ENCODE data around the gene REC114.
"Not testable (repeated sequence)": the region's sequence is repeated elsewhere in the genome, so short reads cannot be mapped to it uniquely, and the experiment has no call there.

REC114 gene

DNA sequence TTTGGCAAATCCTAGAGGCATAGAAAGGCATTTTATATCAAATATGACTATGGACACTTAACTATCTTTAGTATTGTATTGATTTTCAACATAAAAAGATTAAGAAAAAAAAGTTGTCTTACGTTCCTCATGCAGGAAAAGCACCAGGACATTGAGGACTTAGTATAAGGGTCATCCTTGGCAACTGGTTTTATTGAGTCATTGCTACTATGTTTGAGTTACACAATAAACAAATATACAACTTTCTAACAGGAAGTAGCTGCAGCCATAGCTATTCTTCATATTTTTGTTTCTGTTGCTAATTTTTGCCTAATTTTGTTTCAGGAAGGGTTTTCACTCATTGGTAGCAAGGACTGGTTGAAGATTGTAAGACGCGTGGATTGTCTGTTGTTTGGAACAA lies 97.2 kb downstream of the REC114 start:
- TF ChIP-seq, protein P1, sequence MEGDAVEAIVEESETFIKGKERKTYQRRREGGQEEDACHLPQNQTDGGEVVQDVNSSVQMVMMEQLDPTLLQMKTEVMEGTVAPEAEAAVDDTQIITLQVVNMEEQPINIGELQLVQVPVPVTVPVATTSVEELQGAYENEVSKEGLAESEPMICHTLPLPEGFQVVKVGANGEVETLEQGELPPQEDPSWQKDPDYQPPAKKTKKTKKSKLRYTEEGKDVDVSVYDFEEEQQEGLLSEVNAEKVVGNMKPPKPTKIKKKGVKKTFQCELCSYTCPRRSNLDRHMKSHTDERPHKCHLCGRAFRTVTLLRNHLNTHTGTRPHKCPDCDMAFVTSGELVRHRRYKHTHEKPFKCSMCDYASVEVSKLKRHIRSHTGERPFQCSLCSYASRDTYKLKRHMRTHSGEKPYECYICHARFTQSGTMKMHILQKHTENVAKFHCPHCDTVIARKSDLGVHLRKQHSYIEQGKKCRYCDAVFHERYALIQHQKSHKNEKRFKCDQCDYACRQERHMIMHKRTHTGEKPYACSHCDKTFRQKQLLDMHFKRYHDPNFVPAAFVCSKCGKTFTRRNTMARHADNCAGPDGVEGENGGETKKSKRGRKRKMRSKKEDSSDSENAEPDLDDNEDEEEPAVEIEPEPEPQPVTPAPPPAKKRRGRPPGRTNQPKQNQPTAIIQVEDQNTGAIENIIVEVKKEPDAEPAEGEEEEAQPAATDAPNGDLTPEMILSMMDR (IDR thresholded peaks at IDR 0.05; ENCODE audit: borderline replicate concordance, insufficient read depth, low read depth, low read length) = no peak
- H3K4me3 ChIP-seq (ENCODE audit: low read depth, low read length) = no peak overlapping the region

DNA sequence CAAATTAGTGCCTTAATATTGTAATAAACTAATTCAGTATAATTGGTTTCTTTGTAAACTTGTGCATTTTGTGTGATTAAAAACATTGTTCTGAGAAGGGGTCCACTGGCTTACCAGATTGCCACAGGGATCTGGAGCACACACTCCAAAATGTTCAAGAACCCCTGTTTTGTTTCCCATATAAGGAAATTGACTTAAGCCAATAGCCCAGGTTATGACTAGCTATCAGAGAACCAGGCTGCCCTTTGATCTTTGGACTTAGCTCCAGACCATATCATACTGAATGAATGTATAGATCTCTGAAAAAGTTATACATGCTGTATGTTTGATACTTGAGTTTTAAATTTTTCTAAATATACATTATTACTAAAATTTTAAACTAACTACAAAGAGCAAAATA lies 98.5 kb downstream of the REC114 start:
- H3K4me3 ChIP-seq (ENCODE audit: low read depth, low read length) = no peak overlapping the region
- TF ChIP-seq, protein P1 (IDR thresholded peaks at IDR 0.05; ENCODE audit: borderline replicate concordance, insufficient read depth, low read depth, low read length) = no peak

DNA sequence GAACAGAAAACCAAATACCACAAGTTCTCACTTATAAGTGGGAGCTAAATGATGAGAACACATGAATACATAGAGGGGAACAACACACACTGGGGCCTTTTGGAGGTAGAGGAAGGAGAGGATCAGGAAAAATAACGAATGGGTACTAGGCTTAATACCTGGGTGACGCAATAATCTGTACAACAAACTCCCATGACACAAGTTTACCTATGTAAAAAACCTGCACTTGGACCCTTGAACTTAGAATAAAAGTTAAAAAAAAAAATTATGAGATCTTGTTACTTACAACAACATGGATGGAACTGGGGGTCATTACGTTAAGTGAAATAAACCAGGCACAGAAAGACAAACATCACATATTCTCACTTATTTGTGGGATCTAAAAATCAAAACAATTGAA lies 106.0 kb downstream of the REC114 start:
- H3K4me3 ChIP-seq (ENCODE audit: low read depth, low read length) = not testable (repeated sequence)

DNA sequence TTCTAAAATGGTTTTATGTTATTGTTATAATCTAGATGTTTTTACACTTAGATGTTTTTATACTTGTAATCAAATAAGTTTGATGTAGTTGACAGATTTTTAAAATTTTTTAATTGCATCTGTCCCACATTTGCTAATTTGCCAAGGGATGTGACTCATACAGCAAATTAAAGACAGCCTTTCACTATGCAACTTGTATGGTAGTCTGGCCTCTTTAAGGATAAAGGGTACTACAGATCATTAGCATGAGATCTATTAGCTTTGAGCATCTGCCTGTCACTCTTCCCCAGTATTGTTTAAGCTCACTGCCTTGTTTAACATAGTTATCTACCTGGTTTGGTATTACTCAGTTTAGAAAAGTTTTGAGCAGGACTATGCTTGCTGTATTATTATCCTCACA lies 107.2 kb downstream of the REC114 start:
- no peak overlapping the region for H3K4me3 ChIP-seq (ENCODE audit: low read depth, low read length)
- TF ChIP-seq, protein P1 (IDR thresholded peaks at IDR 0.05; ENCODE audit: borderline replicate concordance, insufficient read depth, low read depth, low read length) = no peak

DNA sequence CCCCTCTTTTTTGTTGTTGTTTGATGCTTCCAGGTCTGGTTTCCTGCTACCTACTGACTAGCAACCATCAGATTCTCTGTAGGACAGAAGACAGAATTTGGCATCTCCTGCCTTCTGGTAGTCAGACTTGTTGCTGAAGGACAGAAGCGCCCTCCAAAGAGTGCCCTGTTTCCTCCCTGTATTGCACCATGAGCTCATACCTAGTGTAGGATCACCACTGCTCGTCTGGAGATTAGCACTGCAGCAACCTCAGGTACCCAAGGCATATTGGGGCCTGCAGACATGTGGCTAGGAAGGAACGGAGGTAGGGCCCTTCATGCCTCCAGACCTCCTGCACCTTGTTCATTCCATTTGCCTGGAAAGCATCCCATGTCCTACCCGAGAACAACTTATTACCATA lies 112.1 kb downstream of the REC114 start:
- H3K4me3 ChIP-seq (ENCODE audit: low read depth, low read length) = no peak overlapping the region
- TF ChIP-seq, protein P1 (IDR thresholded peaks at IDR 0.05; ENCODE audit: borderline replicate concordance, insufficient read depth, low read depth, low read length) = no peak

DNA sequence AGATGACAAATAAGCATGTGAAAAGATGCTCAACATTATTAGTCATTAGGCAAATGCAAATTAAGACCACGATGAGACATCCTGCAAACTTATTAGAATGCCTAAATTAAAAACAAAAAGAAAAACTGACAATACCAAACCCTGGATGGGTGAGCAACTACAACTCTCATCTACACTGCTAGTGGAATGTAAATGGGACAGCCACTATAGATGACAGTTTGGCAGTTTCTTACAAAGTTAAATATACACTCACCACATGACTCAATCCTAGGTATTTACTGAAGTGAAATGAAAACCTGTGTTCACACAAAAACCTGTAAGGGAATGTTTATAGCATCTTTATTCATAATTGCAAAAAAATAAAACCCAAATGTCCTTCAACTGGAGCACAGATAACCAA lies 115.6 kb downstream of the REC114 start:
- no peak overlapping the region for H3K4me3 ChIP-seq (ENCODE audit: low read depth, low read length)
- TF ChIP-seq, protein P1 (IDR thresholded peaks at IDR 0.05; ENCODE audit: borderline replicate concordance, insufficient read depth, low read depth, low read length) = no peak

DNA sequence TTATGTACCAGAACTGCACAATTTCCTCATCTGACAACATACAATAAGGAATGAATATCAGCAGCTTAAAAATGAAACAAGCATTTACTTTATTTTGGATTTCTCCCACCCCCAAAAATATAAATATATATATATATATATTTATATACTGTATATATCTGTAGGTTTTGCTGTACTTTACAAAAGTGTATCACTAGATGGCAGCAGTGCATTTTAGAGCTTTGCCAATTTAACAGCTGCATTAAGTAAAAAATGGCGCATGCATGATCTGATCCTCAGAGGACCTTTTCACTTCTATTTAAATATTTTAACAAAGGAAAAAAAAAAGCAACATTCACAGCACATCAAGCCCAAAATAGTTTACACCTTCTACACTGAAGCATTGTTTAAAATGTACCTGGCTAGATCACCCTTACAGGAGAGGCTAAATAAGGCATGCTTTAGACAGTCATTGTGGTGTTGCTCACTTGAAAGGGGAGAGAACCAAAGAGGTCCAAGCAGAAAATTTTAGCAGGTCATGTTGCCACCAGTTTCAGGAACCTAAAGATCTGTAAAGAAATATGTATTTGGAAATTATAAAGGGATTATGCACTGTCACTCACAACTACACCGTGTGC lies 117.6 kb downstream of the REC114 start:
- TF ChIP-seq, protein P1 (IDR thresholded peaks at IDR 0.05; ENCODE audit: borderline replicate concordance, insufficient read depth, low read depth, low read length) = no peak
- no peak overlapping the region for H3K4me3 ChIP-seq (ENCODE audit: low read depth, low read length)

DNA sequence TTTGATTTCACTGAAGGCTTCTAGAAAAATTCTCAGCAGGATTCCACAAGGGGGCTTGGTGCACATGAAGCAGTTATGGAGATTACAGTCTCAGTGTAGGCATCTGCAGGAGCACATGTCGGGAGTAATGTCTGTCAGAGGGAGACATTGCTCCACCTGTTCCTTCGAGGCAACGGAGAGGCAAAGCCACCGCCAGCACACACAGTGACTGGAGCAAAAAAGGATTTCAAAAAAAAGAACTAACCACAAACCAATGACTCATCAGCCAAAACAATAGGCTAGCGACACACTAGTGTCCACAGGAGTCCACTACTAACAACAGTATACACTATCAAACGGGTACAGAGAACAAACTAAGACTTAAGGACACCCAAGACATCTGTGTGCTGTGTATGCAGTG lies 121.3 kb downstream of the REC114 start:
- TF ChIP-seq, protein P1 (IDR thresholded peaks at IDR 0.05; ENCODE audit: borderline replicate concordance, insufficient read depth, low read depth, low read length) = no peak

More for the DNA sequence above, 121.3 kb downstream of the REC114 start:
- H3K4me3 ChIP-seq (ENCODE audit: low read depth, low read length) = no peak overlapping the region
